Smooth muscle cell (in vitro differentiated cells): ENCODE results near the gene GGACT. TPM values are rescaled to one million over a fixed set of nuclear protein-coding genes. Genes with fewer than 3 reads are reported as not detected.

ENCODE experiments used
- DNase-seq: peaks from one replicate; lab custom pipeline; 2025; ENCODE audit not compliant: unreplicated experiment; lab: John Stamatoyannopoulos, UW
- H2AFZ ChIP-seq: fragments of 200-600 bp; sonication (generic); 2 replicates; pipeline ENCODE4 v1.6.0; 2016; ENCODE audit warnings: antibody characterized with exemption, low read depth, mild to moderate bottlenecking
- H3F3A ChIP-seq: fragments of 200-600 bp; sonication (generic); 2 replicates; pipeline ENCODE4 v1.6.0; 2017; ENCODE audit warnings: antibody characterized with exemption, low read depth
- H3K27ac ChIP-seq: fragments of 200-600 bp; sonication (generic); 2 replicates; pipeline ENCODE4 v1.5.1; 2016; ENCODE audit warnings: low read depth, mild to moderate bottlenecking
- H3K27me3 ChIP-seq: fragments of 200-600 bp; sonication (generic); 2 replicates; pipeline ENCODE4 v1.6.1; 2016; ENCODE audit warnings: low read depth, mild to moderate bottlenecking
- H3K36me3 ChIP-seq: fragments of 200-600 bp; sonication (generic); 2 replicates; pipeline ENCODE4 v1.5.1; 2016; ENCODE audit warnings: low read depth
- H3K4me1 ChIP-seq: fragments of 200-600 bp; sonication (generic); 2 replicates; pipeline ENCODE4 v1.5.1; 2016; ENCODE audit warnings: low read depth
- H3K4me2 ChIP-seq: fragments of 200-600 bp; sonication (generic); 2 replicates; pipeline ENCODE4 v1.6.0; 2016; ENCODE audit warnings: mild to moderate bottlenecking
- H3K4me3 ChIP-seq: fragments of 200-600 bp; sonication (generic); 2 replicates; pipeline ENCODE4 v1.5.1; 2016; ENCODE audit warnings: mild to moderate bottlenecking
- H3K79me2 ChIP-seq: fragments of 200-600 bp; sonication (generic); 2 replicates; pipeline ENCODE4 v1.6.0; 2016; ENCODE audit warnings: low read depth, mild to moderate bottlenecking
- H3K9ac ChIP-seq: fragments of 200-600 bp; sonication (generic); 2 replicates; pipeline ENCODE4 v1.6.0; 2016; ENCODE audit warnings: low read depth
- H3K9me3 ChIP-seq: fragments of 200-600 bp; sonication (generic); replicated peaks from 2 replicates; pipeline ENCODE4 v1.5.1; 2016; ENCODE audit warnings: low read depth
- H4K20me1 ChIP-seq: fragments of 200-600 bp; sonication (generic); 2 replicates; pipeline ENCODE4 v1.6.0; 2016; ENCODE audit warnings: low read depth
- CTCF ChIP-seq: fragments of 200-600 bp; sonication (generic); IDR thresholded peaks from 2 replicates; pipeline ENCODE4 v1.5.1; 2017; ENCODE audit warnings: borderline replicate concordance, mild to moderate bottlenecking, antibody characterized with exemption; ENCODE audit not compliant: insufficient read depth, poor library complexity, severe bottlenecking
- WGBS: methylation state at CpG from one replicate; pipeline ENCODE4 v1.1.7; 2016; ENCODE audit warnings: low lambda C conversion rate; 5-methylcytosine and 5-hydroxymethylcytosine counted together
- polyA plus RNA-seq: library from polyadenylated mRNA; unstranded; fragments of >200 nt; fragmentation: Nextera tagmentation; extraction: Ambion mirVana; gene quantifications from 2 replicates; pipeline ENCODE4 v1.2.1, GENCODE V29; 2016
- total RNA-seq: library from RNA; depleted of rRNA; stranded (reverse); fragments of >200 nt; gene quantifications from 2 replicates; pipeline ENCODE4 v1.2.3, GENCODE V29; 2014

The GGACT gene
- total and polyA plus RNA-seq, 2 experiments from 2014 or later = 2.5 to 7.1 TPM

GRCh38 chr13:100545684-100546061 lies 42.9 kb downstream of the GGACT start:
- peaks cover 5% of the 10 kb centered on the region for H3F3A ChIP-seq
- TF ChIP-seq CTCF = no peak
- H3K27ac ChIP-seq = no peak overlapping the region
- no peak for DNase-seq
- no peaks in the 10 kb centered on the region for H4K20me1 ChIP-seq
- no peaks in the 10 kb centered on the region for H3K9me3 ChIP-seq
- no peaks in the 10 kb centered on the region for H3K36me3 ChIP-seq
- H3K27me3 ChIP-seq = no peaks in the 10 kb centered on the region
- H3K4me2 ChIP-seq = no peak overlapping the region
- H3K4me3 ChIP-seq = no peak overlapping the region
- no peaks in the 10 kb centered on the region for H3K79me2 ChIP-seq
- H3K9ac ChIP-seq = no peak overlapping the region
- WGBS = 92% methylated on average over 4 of the region's 4 CpGs
- no peak overlapping the region for H2AFZ ChIP-seq
- H3K4me1 ChIP-seq = peaks cover 4% of the 10 kb centered on the region

GRCh38 chr13:100544866-100545683 lies 43.5 kb downstream of the GGACT start:
- no peak for TF ChIP-seq CTCF
- Histone ChIP-seq H3K4me3 (no peak overlapping the region), H3K4me2 (no peak overlapping the region), H3K79me2 (no peaks in the 10 kb centered on the region), H3K36me3 (no peaks in the 10 kb centered on the region), H2AFZ (no peak overlapping the region), H3K9ac (no peak overlapping the region), H3F3A (peaks cover 7% of the 10 kb centered on the region), H3K27ac (no peak overlapping the region), H4K20me1 (no peaks in the 10 kb centered on the region), H3K4me1 (peaks cover 10% of the 10 kb centered on the region), H3K27me3 (no peaks in the 10 kb centered on the region), H3K9me3 (no peaks in the 10 kb centered on the region)
- DNase-seq = no peak
- WGBS = 94% methylated on average over 22 of the region's 22 CpGs

- TF ChIP-seq CTCF = no peak
- Histone ChIP-seq H3K4me2 (no peak overlapping the region), H2AFZ (no peak overlapping the region)
Observed at GRCh38 chr13:100543872-100544602, 44.6 kb downstream of the GGACT start.

More at GRCh38 chr13:100543872-100544602, 44.6 kb downstream of the GGACT start:
- H3K9me3 ChIP-seq = no peaks in the 10 kb centered on the region
- H3F3A ChIP-seq = peaks cover 7% of the 10 kb centered on the region
- H3K27me3 ChIP-seq = no peaks in the 10 kb centered on the region
- no peaks in the 10 kb centered on the region for H3K36me3 ChIP-seq
- WGBS = 94% methylated on average over 26 of the region's 26 CpGs
- no peak for DNase-seq
- H4K20me1 ChIP-seq = no peaks in the 10 kb centered on the region
- H3K4me1 ChIP-seq = peaks cover 11% of the 10 kb centered on the region
- no peaks in the 10 kb centered on the region for H3K79me2 ChIP-seq
- no peak overlapping the region for H3K9ac ChIP-seq
- H3K27ac ChIP-seq = no peak overlapping the region
- H3K4me3 ChIP-seq = no peak overlapping the region
